ENCODE measurements around the gene TRPM3. TPM values are rescaled to one million over a fixed set of nuclear protein-coding genes. Genes with fewer than 3 reads are reported as not detected.

TRPM3 gene
- total RNA-seq, 1 donor from 2014 or later = 0.35 TPM

- TF ChIP-seq CTCF (IDR thresholded peaks at IDR 0.05) = no peak
- ATAC-seq (no peak), DNase-seq (no peak)
- Histone ChIP-seq H3K36me3 (no peaks in the 10 kb centered on the region), H3K27ac (no peak overlapping the region), H3K27me3 (no peaks in the 10 kb centered on the region), H3K4me3 (no peak overlapping the region), H3K4me1 (no peaks in the 10 kb centered on the region), H3K9me3 (no peaks in the 10 kb centered on the region)
- intact Hi-C loops (cut with DNase I) = no loop called here
Observed at GRCh38 chr9:70773579-70773978, 347.8 kb downstream of the TRPM3 start.

- ATAC-seq = no peak
- H3K27me3 ChIP-seq = no peaks in the 10 kb centered on the region
- no peak overlapping the region for H3K27ac ChIP-seq
- intact Hi-C loops (cut with DNase I) = no loop called here
- no peaks in the 10 kb centered on the region for H3K36me3 ChIP-seq
- H3K9me3 ChIP-seq = no peaks in the 10 kb centered on the region
- TF ChIP-seq CTCF (IDR thresholded peaks at IDR 0.05) = no peak
- no peak for DNase-seq
- H3K4me1 ChIP-seq = no peaks in the 10 kb centered on the region
- no peak overlapping the region for H3K4me3 ChIP-seq
Observed at GRCh38 chr9:70772601-70773000, 348.8 kb downstream of the TRPM3 start.

- no peaks in the 10 kb centered on the region for H3K9me3 ChIP-seq
- H3K36me3 ChIP-seq = no peaks in the 10 kb centered on the region
- no peak overlapping the region for H3K4me3 ChIP-seq
- ATAC-seq (no peak), DNase-seq (no peak)
- no peaks in the 10 kb centered on the region for H3K4me1 ChIP-seq
- no peaks in the 10 kb centered on the region for H3K27me3 ChIP-seq
- no peak for TF ChIP-seq CTCF (IDR thresholded peaks at IDR 0.05)
- intact Hi-C loops (cut with DNase I) = no loop called here
- H3K27ac ChIP-seq = no peak overlapping the region
Observed at GRCh38 chr9:70765946-70766345, 355.5 kb downstream of the TRPM3 start.

GRCh38 chr9:70761139-70761670, 360.2 kb downstream of the TRPM3 start:
- no peaks in the 10 kb centered on the region for H3K27me3 ChIP-seq
- H3K27ac ChIP-seq = no peak overlapping the region
- no peak for TF ChIP-seq CTCF (IDR thresholded peaks at IDR 0.05)
- ATAC-seq (no peak), DNase-seq (no peak)
- H3K4me3 ChIP-seq = no peak overlapping the region
- no peaks in the 10 kb centered on the region for H3K4me1 ChIP-seq
- no peaks in the 10 kb centered on the region for H3K9me3 ChIP-seq
- intact Hi-C loops (cut with DNase I) = no loop called here
- no peaks in the 10 kb centered on the region for H3K36me3 ChIP-seq

GRCh38 chr9:70760228-70760627, 361.2 kb downstream of the TRPM3 start:
- DNase-seq (no peak), ATAC-seq (no peak)
- Histone ChIP-seq H3K27ac (no peak overlapping the region), H3K36me3 (no peaks in the 10 kb centered on the region), H3K4me1 (no peaks in the 10 kb centered on the region), H3K4me3 (no peak overlapping the region), H3K27me3 (no peaks in the 10 kb centered on the region), H3K9me3 (no peaks in the 10 kb centered on the region)
- TF ChIP-seq CTCF (IDR thresholded peaks at IDR 0.05) = no peak
- intact Hi-C loops (cut with DNase I) = no loop called here

GRCh38 chr9:70753311-70753710, 368.1 kb downstream of the TRPM3 start:
- H3K27ac ChIP-seq = no peak overlapping the region
- intact Hi-C loops (cut with DNase I) = no loop called here
- ATAC-seq (no peak), DNase-seq (no peak)
- H3K36me3 ChIP-seq = no peaks in the 10 kb centered on the region
- H3K9me3 ChIP-seq = no peaks in the 10 kb centered on the region
- no peaks in the 10 kb centered on the region for H3K27me3 ChIP-seq
- no peak overlapping the region for H3K4me3 ChIP-seq
- no peaks in the 10 kb centered on the region for H3K4me1 ChIP-seq
- no peak for TF ChIP-seq CTCF (IDR thresholded peaks at IDR 0.05)

Measured in upper lobe of right lung (tissue), 1 donor.